NCI-H1436 (cell line): ENCODE measurements around the gene MCF2L.
A peak's percentile ranks its signal among the peaks of the same experiment; 100 is the strongest.
"Not testable (repeated sequence)": the region's sequence is repeated elsewhere in the genome, so short reads cannot be mapped to it uniquely, and the experiment has no call there.

ENCODE experiments used
- DNase-seq: peaks from one replicate; lab custom pipeline; 2025; lab: John Stamatoyannopoulos, UW

MCF2L gene

DNA sequence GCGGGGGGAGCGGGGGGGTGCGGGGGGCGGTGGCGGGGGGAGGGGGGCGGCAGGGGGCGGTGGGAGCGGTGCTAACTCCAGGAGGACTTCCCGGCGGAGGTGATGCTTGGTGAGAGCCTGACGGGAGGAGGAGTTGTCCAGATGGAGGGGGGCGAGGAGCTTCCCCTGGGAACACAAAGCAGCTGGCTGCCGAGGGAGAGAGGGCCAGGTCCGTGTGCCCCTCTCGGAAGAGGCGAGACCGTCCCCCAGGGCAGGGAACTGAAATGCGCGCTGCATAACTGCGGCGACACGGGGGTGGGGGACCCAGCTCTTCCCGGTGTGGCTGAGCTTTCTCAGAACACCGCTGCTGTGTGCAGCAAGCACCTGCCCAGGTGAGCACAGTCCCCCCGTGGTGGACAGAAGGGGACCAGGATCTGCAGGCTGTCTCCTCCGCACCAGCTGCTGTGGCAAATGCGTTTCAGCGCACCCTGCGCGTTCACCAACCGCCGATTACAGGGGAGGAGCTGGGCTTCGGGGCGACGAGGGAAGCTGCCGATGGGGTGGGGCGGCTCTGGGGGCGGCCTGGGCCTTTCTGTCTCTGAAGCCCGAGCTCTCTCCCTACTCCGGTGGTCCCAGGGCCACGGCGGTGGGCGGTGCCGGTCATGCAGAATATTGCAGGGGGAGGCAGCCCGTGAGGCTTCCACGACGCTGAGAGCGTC, 81.9 kb downstream of the MCF2L start:
- no peak for DNase-seq

DNA sequence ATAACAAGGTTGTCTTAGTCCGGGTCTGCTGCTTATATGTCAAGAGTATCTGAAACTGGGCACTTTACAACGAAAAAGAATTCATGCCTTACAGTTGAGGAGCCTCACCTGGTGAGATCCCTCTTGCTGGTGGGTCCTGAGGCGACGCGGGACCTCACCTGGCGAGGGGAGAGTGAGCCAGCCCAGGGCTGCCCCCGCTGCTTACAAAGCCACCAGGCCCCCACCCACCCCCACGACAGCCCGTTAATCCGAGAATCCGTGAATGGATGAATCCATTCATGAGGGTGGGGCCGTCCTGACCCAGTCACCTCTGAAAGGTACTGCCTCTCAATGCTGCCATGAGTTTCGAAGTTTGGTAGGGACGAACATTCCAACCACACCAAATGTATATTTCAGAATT, 82.6 kb downstream of the MCF2L start:
- DNase-seq, result no peak

DNA sequence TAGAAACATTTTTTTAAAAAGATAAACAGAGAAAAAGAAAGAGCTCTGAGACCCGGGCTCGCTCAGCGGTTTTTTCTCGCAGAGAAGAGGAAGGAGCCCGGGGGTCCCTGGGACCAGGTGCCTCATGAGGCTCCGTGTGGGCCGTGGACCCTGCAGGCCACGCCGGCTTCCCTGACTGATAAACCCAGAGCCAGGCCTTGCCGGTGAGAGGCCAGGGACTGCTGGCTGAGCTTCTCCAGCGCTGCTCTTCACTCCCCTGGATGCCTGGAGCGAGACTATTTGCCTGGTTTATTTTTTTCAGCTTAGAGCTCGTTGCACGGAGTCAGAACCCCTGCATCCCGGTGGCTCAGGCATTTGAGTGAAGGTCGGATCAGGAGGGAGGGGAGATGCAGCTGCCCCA, 83.2 kb downstream of the MCF2L start:
- DNase-seq, result no peak

DNA sequence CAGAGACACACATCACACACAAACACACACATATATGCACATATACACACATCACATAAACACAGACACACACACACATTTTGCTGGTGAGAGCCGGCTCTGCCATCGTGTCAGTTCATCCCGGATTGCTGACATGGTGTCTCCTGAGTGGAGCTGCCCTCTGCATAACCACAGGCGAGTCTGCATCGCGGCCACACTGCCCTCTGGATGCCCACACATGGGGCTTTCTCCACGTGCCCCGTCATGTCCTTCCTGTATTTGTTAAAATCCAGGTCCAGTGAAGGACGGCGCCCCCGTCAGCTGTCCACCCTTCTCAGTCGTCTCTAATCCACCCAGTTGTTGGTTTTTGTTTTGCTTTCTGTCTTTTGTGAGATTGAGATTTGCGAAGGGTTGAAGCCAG, 84.0 kb downstream of the MCF2L start:
- DNase-seq, result no peak

DNA sequence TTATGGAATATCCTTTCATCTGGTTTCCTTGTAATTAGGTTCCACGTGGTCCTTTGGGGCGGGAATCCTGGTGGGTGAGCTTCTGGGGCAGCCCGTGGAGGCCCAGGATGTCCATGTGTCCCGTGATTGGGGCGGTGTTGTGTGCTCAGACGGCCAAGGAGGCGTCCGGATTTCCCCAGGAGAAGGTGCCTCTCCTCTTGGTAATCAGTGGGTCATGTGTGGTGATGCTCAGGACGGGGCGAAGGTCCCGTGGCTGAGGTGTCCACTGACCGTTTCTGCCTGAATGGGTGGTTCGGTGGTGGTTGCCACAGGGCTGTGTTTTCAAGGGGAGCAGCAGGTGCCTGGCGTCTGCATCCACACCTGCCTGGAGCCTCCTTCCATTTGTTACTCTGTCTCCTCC, 84.4 kb downstream of the MCF2L start:
- no peak for DNase-seq

DNA sequence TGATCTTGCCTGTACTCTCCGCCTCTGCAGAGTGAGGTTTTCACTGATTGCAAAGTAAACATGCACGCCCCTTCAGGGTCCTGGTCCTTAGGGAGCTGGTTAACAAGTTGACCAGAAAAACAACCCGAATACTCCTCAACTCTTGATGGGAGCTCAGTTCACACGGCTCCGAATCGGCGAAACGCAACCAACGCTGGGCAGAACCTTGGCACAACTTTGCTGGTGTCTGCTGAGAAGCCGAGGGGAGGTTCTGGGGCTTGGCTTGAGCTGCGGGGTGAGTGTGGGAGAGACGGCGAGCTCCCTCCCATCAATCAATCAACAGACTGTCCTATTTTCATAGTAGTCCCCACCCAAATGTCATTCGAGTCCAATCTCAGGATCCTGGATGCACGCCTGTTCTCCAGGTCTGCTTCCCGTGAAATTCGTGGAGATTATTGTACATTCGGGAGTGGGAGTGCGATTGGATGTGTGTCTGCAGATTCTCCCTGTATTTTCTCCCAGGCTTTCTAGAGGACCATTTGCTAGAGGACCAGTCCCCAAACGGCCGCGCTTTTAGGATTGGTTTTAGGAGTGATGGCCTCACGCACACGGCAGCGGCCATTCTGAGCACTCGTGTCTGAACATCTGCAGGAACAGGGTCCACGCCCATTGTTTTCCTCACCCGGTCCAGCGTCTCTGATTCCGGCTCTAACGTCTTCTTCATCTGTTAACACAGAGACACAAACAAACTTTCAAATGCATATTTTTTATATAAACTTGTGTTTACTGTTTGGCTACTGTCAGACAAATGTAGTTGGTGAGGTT, 85.0 kb downstream of the MCF2L start:
- DNase-seq, result peak; percentile 31

DNA sequence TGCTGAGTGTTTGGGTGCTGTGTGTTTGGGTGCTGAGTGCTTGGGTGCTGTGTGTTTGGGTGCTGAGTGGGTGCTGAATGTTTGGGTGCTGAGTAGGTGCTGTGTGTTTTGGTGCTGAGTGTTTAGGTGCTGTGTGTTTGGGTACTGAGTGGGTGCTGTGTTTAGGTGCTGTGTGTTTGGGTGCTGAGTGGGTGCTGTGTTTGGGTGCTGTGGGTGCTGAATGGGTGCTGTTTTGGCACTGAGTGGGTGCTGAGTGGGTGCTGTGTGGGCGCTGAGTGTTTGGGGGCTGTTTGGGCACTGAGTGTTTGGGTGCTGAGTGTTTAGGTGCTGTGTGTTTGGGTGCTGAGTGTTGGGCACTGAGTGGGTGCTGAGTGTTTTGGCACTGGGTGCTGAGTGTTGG, 88.1 kb downstream of the MCF2L start:
- DNase-seq, result no peak

DNA sequence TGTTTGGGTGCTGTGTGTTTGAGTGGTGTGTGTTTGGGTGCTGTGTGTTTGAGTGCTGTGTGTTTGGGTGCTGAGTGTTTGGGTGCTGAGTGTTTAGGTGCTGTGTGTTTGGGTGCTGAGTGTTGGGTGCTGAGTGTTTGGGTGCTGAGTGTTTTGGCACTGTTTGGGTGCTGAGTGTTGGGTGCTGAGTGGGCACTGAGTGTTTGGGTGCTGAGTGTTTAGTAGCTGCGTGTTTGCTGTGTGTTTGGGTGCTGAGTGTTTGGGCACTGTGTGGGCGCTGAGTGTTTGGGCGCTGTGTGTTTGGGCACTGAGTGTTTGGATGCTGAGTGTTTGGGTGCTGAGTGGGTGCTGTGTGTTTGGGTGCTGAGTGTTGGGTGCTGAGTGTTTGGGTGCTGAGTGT, 88.5 kb downstream of the MCF2L start:
- DNase-seq, result not testable (repeated sequence)

DNA sequence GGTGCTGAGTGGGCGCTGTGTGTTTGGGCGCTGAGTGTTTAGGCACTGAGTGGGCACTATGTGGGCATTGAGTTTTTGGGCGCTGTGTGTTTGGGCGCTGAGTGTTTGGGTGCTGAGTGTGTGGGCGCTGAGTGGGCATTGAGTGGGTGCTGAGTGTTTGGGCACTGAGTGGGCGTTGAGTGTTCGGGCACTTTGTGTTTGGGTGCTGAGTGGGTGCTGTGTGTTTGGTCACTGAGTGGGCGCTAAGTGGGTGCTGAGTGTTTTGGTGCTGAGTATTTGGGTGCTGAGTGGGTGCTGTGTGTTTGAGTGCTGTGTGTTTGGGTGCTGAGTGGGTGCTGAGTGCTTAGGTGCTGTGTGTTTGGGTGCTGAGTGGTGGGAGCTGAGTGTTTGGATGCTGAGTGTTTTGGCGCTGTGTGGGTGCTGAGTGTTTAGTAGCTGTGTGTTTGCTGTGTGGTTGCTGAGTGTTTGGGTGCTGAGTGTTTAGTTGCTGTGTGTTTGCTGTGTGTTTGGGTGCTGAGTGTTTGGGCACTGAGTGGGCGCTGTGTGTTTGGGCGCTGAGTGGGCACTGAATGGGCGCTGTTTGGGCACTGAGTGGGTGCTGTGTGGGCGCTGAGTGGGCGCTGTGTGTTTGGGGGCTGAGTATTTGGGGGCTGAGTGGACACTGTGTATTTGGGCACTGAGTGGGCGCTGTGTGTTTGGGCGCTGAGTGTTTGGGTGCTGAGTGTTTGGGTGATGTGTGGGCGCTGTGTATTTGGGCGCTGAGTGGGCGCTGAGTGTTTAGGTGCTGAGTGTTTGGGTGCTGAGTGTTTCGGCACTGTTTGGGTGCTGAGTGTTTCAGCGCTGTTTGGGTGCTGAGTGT, 89.3 kb downstream of the MCF2L start:
- DNase-seq, result no peak

DNA sequence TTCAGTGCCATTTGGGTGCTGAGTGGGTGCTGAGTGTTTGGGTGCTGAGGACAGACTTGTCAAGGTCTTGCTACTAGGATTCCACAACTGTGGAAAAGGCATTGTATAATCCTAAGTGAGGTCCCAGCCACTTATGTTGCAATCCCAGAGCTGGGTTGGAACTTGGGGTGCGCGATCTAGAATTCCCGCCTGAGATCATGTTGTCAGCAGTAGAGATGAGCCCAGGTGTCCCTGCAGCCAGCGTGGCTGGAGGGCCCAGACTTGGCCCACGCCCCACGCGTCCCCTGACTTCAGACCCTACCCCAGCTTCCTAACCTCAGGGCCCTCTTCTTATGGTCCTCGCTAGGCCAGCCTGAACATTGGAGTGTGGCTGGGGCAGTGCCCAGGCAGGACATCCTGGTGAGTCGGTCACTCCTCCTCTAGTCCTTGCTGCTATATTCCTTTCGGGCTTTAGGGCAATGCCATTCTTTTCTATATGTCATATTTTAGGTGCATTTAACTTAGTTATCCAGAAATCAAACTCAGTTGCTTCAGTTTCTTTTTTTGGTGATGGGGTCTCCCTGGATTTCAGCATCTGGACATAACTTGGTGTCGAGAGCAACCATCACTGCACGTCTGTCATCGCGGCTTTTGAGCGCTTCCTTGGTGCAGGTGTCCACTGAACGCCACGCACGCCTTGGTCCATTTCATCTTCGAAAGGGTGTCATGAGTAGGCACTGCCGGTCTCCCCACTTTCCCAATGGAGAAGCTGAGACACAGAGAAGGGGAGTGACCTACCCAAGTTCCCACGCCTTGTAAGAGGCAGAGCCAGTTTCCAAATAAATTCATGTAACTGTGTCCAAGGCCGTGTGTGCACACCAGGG, 90.2 kb downstream of the MCF2L start:
- no peak for DNase-seq

DNA sequence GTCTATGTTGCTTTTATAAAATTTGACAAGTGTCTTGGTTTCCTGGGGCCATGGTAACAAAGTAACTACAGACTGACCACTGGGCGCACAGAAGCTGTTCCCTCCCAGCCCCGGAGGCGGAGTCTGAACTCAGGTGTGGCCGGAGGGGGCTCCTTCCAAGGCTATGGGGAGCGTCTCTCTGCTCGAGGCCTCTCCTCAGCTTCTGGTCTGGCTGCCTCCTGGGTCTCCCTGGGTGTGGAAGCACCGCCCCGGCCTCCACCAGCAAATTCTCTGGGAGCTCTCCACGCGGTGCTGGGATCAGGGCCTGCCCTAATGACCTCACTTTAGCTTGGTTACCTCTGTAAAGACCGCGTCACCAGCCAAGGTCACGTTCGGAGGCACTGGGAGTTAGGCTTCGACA, 90.9 kb downstream of the MCF2L start:
- DNase-seq, result no peak

DNA sequence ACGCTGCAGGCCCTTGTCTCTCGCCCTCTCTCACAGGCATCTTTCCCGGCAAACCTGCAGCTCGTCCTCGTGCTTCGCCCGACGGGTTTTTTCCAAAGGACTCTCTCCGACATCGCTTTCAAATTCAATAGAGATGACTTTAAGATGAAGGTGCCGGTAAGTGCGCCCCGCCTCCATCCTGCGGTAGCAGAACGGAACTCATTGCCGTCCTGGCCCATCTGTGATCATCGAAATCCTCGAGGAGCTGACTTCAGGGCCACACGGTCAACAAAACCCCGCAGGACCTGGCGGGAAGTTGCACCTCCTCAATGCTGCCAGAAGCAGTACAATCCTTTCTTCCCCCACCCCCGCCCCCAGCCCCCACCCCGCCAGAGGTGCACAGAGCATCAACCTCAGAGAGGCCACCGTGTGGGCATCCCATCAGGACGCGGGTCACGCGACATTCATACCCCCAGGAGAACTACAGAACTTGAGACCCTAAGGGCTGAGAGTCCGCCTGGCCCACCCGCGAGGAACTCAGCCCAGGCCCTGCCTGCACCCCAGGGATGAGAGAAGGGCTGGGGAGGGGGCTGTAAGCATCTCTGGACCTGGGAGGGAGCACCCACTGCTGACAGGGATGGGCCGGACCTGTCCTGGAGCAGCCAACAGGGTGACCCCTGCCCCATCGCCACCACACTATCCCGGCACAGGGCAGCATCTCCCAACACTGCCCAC, 91.7 kb downstream of the MCF2L start:
- DNase-seq, result no peak

DNA sequence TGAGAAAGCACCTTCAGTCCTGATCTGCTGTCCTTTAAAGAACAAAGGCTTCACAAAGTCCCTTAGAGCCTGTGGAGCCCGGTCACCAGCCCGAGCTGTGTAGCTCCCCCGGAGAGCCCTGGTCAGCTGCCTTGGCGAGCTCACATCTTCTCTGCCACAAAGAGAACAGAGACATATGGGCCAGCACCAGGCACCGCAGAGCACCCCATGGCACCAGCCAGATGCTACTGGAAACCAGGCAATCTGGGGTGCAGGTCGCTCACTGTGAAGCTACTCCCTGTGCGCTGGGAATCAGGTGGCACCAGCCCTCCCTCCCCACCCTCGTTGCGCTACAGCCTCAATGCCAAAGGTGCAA, 92.2 kb downstream of the MCF2L start:
- DNase-seq, result no peak

DNA sequence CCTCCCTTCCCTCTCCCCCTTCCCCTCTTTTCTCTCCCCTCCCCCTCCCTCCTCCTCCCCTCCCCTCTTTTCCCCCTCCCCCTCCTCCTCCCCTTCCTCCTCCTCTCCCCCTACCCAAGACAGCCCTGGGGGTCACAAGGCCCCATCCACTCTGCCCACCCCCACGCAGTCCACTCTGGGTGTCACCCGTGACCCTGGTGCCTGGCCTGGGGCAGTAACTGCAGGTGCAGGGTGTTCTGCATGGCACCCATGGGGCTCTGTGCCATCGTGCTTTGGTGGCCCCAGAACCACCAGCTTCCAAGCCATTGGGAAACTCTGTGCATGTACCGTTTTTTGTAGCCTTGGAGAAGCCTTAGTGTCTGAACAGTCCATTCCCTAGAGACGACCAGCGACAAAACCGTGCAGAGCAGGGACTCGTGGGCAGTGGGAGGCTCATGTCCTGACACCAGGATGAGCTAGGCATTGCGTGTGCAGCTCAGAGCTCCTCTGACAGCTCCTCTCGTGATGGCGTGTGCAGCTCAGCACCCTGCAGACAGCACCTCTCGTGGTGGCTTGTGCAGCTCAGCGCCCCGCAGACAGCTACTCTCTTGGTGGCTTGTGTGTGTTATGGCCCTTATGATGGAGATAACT, 92.9 kb downstream of the MCF2L start:
- no peak for DNase-seq

DNA sequence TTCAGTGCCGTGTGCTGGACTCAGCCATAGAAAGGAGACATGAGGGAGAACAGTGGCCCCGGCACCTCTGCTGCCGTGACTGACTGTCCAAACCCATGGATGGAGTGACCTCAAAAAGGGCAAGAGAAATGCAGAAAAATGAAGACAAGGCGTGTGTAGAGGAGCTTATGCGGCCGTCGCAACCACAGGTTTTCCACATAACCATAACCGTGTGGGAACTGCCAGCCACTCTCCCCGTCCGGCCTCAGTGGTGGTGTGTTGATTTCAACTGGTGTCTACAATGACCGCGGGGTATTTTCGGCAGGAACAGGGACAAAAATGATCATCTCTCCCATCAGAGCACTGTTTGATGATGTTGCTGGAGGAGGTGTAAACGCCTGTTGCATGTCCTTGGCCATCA, 93.7 kb downstream of the MCF2L start:
- no peak for DNase-seq

DNA sequence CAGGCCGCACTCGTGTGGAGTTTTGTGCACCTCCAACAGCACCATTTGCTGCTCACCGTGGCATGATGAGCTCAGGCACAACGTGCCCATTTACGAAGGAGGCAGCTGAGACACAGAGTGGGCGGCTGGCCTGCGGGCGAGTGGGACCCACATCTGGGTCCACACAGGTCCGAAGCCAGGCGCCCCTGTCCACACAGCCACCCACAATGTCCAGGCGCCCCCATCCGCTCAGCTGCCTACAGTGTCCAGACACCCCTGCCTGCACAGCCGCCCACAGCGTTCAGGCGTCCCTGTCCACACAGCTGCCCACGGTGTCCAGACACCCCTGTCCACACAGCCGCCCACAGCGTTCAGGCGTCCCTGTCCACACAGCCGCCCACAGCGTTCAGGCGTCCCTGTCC, 94.1 kb downstream of the MCF2L start:
- no peak for DNase-seq

DNA sequence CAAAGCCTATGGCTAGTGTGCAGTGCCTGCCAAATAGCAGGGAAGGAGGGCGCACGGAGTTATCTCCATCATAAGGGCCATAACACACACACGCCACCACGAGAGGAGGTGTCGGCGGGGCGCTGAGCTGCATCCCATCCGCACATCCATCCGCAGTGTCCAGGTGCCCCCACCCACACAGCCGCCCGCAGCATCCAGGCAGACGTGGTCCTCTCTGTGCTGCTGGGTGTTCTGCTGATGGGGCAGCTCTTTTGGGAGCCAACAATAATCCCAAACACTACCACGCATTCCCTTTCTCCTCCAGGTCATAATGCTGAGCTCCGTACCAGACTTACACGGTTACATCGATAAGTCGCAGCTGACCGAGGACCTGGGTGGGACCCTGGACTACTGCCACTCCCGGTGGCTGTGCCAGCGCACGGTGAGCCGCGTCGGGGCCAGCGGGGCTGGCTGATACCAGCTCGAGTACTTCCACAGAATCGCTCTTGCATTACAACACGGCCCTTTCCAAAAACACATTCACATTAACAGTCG, 95.1 kb downstream of the MCF2L start:
- no peak for DNase-seq

DNA sequence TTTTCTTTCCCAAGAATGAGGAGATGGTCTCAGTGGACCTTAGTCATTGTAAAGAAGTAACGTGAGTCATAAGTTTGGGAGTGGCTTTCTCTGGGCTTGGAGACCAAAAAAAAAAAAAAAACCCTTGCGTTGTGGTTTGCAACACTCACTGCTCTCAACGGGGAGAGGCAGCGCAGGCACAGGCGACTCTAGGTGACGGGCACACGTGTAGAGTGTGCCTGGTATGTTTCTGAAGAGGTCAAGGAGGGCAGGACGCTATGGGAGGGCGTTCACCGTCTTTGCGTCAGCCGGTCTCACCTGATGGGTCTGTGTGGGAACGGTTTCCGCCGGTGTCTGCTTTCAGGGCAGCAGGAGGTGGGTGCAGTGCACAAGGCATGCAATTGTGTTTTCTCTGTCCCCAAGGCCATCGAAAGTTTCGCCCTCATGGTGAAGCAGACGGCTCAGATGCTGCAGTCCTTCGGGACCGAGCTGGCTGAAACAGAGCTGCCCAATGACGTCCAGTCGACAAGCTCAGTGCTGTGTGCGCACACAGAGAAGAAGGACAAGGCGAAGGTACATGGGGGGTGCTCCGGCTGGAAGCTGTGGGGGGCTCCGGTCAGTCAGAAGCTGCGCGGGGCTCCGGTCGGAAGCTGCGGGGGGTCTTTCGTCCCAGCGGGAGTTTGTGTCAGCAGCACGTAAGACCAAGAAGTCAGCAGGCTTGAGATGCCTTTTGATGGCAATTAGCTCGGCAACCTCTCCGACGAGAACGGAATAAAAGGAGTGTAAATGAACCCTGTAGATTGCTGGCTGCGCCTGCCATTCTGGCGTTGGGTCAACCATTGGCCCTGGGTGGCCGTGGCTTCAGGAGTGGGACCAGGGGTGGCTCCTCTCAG, 95.8 kb downstream of the MCF2L start:
- no peak for DNase-seq

DNA sequence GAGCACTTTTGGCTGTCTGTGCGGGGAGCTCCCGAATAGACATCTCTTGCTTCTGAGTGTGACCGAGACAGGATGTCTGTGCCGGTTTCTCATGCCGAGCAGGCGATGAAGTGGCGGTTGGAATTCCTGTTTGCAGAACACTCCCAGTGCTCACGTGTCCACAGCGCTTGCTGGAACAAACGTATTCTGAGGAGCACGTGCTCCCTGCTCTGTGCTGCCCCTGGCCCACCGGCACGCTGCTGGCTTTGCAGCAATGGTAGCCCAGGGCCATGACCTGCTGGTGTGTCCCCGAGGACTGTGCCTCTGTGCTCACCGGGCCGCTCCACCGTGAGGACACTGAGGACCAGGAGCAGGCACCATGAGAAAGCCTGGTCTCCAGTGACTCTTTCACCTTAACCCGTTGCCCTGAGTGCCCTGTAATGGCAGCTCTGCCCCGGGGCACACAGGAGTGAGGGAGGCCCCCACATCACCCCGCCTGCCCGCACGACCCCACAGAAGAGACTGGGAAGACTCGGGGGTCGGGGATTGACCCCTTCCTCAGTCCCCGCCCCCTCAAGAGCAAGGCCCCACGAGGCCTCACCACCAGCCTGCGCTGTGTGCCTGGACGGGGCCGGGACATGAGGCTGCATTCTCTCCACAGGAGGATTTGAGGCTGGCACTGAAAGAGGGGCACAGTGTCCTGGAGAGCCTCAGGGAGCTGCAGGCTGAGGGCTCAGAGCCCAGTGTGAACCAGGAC, 96.6 kb downstream of the MCF2L start:
- no peak for DNase-seq
